Prostate gland (tissue), 2 donors: ENCODE measurements around the gene PPP1R3D. TPM values are rescaled to one million over a fixed set of nuclear protein-coding genes. Genes with fewer than 3 reads are reported as not detected.

ENCODE experiments used
- DNase-seq: peaks from one replicate; pipeline ENCODE4 v3.0.0-alpha.2; 2019; ENCODE audit warnings: low spot score
- H3K27ac ChIP-seq, 2 donors: fragments of 200-600 bp; sonication (generic); 2 replicates each; pipeline ENCODE4 v1.5.1; 2017 to 2019
- H3K27me3 ChIP-seq: fragments of 200-600 bp; sonication (generic); replicated peaks from 2 replicates; pipeline ENCODE4 v1.5.1; 2019; ENCODE audit not compliant: insufficient read depth
- H3K36me3 ChIP-seq, 2 donors: fragments of 200-600 bp; sonication (generic); 1 replicate in 1 of 2; 2 replicates in 1 of 2; pipeline versions ENCODE4 v1.5.1 to v1.8.1; 2017 to 2019
- H3K4me1 ChIP-seq: fragments of 200-600 bp; sonication (generic); replicated peaks from 2 replicates; pipeline ENCODE4 v1.5.1; 2019
- H3K4me3 ChIP-seq, 2 donors: fragments of 200-600 bp; sonication (generic); 2 replicates each; pipeline ENCODE4 v1.5.1; 2017 to 2019
- H3K9me3 ChIP-seq: fragments of 200-600 bp; sonication (generic); 2 replicates; pipeline ENCODE4 v1.5.1; 2017
- CTCF ChIP-seq, 4 experiments: fragments of 200-600 bp in 2 of 4; fragments of 450-650 bp in 2 of 4; sonication (generic) in 2 of 4; IDR thresholded peaks; 1 replicate in 3 of 4; 2 replicates in 1 of 4; pipeline ENCODE4 v1.5.1; 2016 to 2019; ENCODE audit warnings: antibody characterized with exemption in 4 of 4, mild to moderate bottlenecking in 2 of 4, moderate library complexity in 2 of 4
- POLR2A ChIP-seq: fragments of 450-650 bp; IDR thresholded peaks from one replicate; pipeline ENCODE4 v1.6.1; 2016; ENCODE audit warnings: antibody characterized with exemption, mild to moderate bottlenecking
- POLR2AphosphoS5 ChIP-seq: sonication (generic); formaldehyde crosslinking; IDR thresholded peaks from one replicate; pipeline ENCODE4 v1.6.1; 2017; ENCODE audit warnings: antibody characterized with exemption
- WGBS: methylation state at CpG from one replicate; pipeline ENCODE4 v1.1.5; 2018; 5-methylcytosine and 5-hydroxymethylcytosine counted together
- intact Hi-C: fragments of 100-400 bp; cut with DNase I; formaldehyde crosslinking; loops from one replicate; pipeline ENCODE4 v1.14.2; 2022
- total RNA-seq, 2 donors: library from RNA; depleted of rRNA; stranded (reverse); fragments of >200 nt; gene quantifications; one replicate each; pipeline ENCODE4 v1.1.0, GENCODE V29; 2016

The PPP1R3D gene
- total RNA-seq, 2 donors from 2014 or later = 16.0 to 16.6 TPM

GRCh38 chr20:59985164-59985563 is 45.1 kb upstream of the PPP1R3D start:
- intact Hi-C loops = no loop called here
- TF ChIP-seq POLR2AphosphoS5 (no peak), CTCF (IDR thresholded peaks at IDR 0.05) (no peak), POLR2A (no peak)

GRCh38 chr20:59984541-59984940 is 44.4 kb upstream of the PPP1R3D start:
- Histone ChIP-seq H3K4me1 (no peaks in the 10 kb centered on the region), H3K9me3 (no peaks in the 10 kb centered on the region), H3K27ac (no peak overlapping the region), H3K27me3 (no peaks in the 10 kb centered on the region), H3K36me3 (no peaks in the 10 kb centered on the region), H3K4me3 (no peak overlapping the region)
- intact Hi-C loops = no loop called here
- TF ChIP-seq CTCF (IDR thresholded peaks at IDR 0.05) = no peak
- TF ChIP-seq POLR2A = no peak
- no peak for TF ChIP-seq POLR2AphosphoS5
- 81% methylated on average over 4 of the region's 4 CpGs for WGBS
- no peak for DNase-seq

More at GRCh38 chr20:59985164-59985563, 45.1 kb upstream of the PPP1R3D start:
- Histone ChIP-seq H3K9me3 (no peaks in the 10 kb centered on the region), H3K4me3 (no peak overlapping the region), H3K27me3 (no peaks in the 10 kb centered on the region), H3K27ac (no peak overlapping the region), H3K36me3 (no peaks in the 10 kb centered on the region), H3K4me1 (no peaks in the 10 kb centered on the region)
- 83% methylated on average over 8 of the region's 8 CpGs for WGBS
- DNase-seq = no peak

- intact Hi-C loops = no loop called here
- Histone ChIP-seq H3K27ac (no peak overlapping the region), H3K9me3 (no peaks in the 10 kb centered on the region), H3K27me3 (no peaks in the 10 kb centered on the region), H3K36me3 (no peaks in the 10 kb centered on the region), H3K4me1 (no peaks in the 10 kb centered on the region), H3K4me3 (no peak overlapping the region)
- TF ChIP-seq POLR2AphosphoS5 (no peak), POLR2A (no peak), CTCF (IDR thresholded peaks at IDR 0.05) (no peak)
- WGBS = 91% methylated on average over 9 of the region's 9 CpGs
- DNase-seq = no peak
Observed at GRCh38 chr20:59983076-59983475, 43.0 kb upstream of the PPP1R3D start.

- 78% methylated on average over 6 of the region's 9 CpGs for WGBS
- no peaks in the 10 kb centered on the region for H3K27me3 ChIP-seq
- no peaks in the 10 kb centered on the region for H3K9me3 ChIP-seq
- TF ChIP-seq CTCF (IDR thresholded peaks at IDR 0.05) (no peak), POLR2A (no peak), POLR2AphosphoS5 (no peak)
- DNase-seq = no peak
- intact Hi-C loops = no loop called here
- no peak overlapping the region for H3K4me3 ChIP-seq
- H3K36me3 ChIP-seq = no peaks in the 10 kb centered on the region
- H3K27ac ChIP-seq = no peak overlapping the region
- no peaks in the 10 kb centered on the region for H3K4me1 ChIP-seq
Observed at GRCh38 chr20:59977086-59977485, 37.0 kb upstream of the PPP1R3D start.

- 52% methylated on average over 6 of the region's 6 CpGs for WGBS
- no peaks in the 10 kb centered on the region for H3K9me3 ChIP-seq
- H3K27me3 ChIP-seq = no peaks in the 10 kb centered on the region
- no peaks in the 10 kb centered on the region for H3K4me1 ChIP-seq
- no peak for DNase-seq
- TF ChIP-seq CTCF (IDR thresholded peaks at IDR 0.05) = no peak
- no peak overlapping the region for H3K27ac ChIP-seq
- H3K4me3 ChIP-seq = no peak overlapping the region
- intact Hi-C loops = no loop called here
- H3K36me3 ChIP-seq = no peaks in the 10 kb centered on the region
Observed at GRCh38 chr20:59976156-59976782, 36.2 kb upstream of the PPP1R3D start.
